HepG2 (cell line): ENCODE results near the gene PTPN2. TPM values are rescaled to one million over a fixed set of nuclear protein-coding genes. Genes with fewer than 3 reads are reported as not detected.

ENCODE experiments used
- ATAC-seq: fragments of 200-7000 bp; cut with Tn5 transposase; 3 replicates; pipeline ENCODE4 v1.9.1; 2020; ENCODE audit warnings: mild to moderate bottlenecking, moderate library complexity
- BruUV-seq: library from RNA; stranded (reverse); fragments of 400-500 nt; replicated peaks from 2 replicates; lab custom pipeline; 2021; lab: Mats Ljungman, UMichigan
- CTCF ChIA-PET: fragments of 300-600 bp; formaldehyde crosslinking; extraction: SDS; loops from one replicate; lab custom pipeline; 2021; ENCODE audit warnings: low total read pairs, inconsistent platforms, low intra/inter-chr PET ratio; lab: Yijun Ruan, JAX
- POLR2A ChIA-PET: fragments of 350-600 bp; sonication (Branson Sonifier 250); formaldehyde crosslinking; loops from one replicate; lab custom pipeline; 2020; ENCODE audit warnings: antibody characterized with exemption, inconsistent platforms; lab: Yijun Ruan, JAX
- DNase-seq: peaks from one replicate; pipeline ENCODE4 v3.0.0-alpha.2; 2015; ENCODE audit warnings: low spot score
- FAIRE-seq: peaks from 3 replicates; lab custom pipeline; 2011; peaks lifted over from hg19 to GRCh38; lab: Jason Lieb, UNC
- H2AFZ ChIP-seq: one replicate; pipeline ENCODE4 v1.6.1; 2011; ENCODE audit warnings: low read length, inconsistent platforms
- H3K27ac ChIP-seq: fragments of 300-600 bp; 3 replicates; pipeline ENCODE4 v1.8.0; 2011; ENCODE audit warnings: mixed run types, mild to moderate bottlenecking, mixed read lengths, low read length, inconsistent platforms; ENCODE audit not compliant: insufficient read depth; ENCODE audit errors: extremely low read length
- H3K27me3 ChIP-seq, 2 experiments: fragments of 200-600 bp in 1 of 2; 2 replicates in 1 of 2; 3 replicates in 1 of 2; pipeline versions ENCODE4 v1.6.0 to v1.8.0; 2011; ENCODE audit warnings: low read length in 2 of 2, mild to moderate bottlenecking in 2 of 2, moderate library complexity in 2 of 2, inconsistent platforms in 1 of 2; ENCODE audit not compliant: insufficient read depth in 2 of 2, control insufficient read depth in 1 of 2
- H3K36me3 ChIP-seq, 2 experiments: fragments of 200-600 bp in 1 of 2; replicated peaks in 1 of 2; 2 replicates in 1 of 2; 3 replicates in 1 of 2; pipeline versions ENCODE4 v1.5.1 to v1.8.0; 2011; ENCODE audit warnings: low read length in 2 of 2, inconsistent platforms in 1 of 2; ENCODE audit not compliant: insufficient read depth in 2 of 2, control insufficient read depth in 1 of 2
- H3K4me1 ChIP-seq: 2 replicates; pipeline ENCODE4 v1.5.1; 2012; ENCODE audit warnings: low read length, inconsistent platforms; ENCODE audit not compliant: insufficient read depth
- H3K4me2 ChIP-seq: 2 replicates; pipeline ENCODE4 v1.6.0; 2011; ENCODE audit warnings: low read depth, low read length, inconsistent platforms
- H3K4me3 ChIP-seq, 3 experiments: fragments of 200-600 bp in 1 of 3; sonication (generic), shearing (Covaris generic) in 1 of 3; replicated peaks in 1 of 3; 2 replicates each; pipeline ENCODE4 v1.5.1; 2011 to 2016; ENCODE audit warnings: low read length in 3 of 3, inconsistent platforms in 2 of 3, low read depth in 2 of 3, mild to moderate bottlenecking in 2 of 3, control low read depth in 1 of 3, mixed read lengths in 1 of 3; ENCODE audit not compliant: insufficient read depth in 1 of 3
- H3K79me2 ChIP-seq: one replicate; pipeline ENCODE4 v1.6.1; 2011; ENCODE audit warnings: low read length, inconsistent platforms; ENCODE audit not compliant: insufficient read depth
- H3K9ac ChIP-seq: 2 replicates; pipeline ENCODE4 v1.6.0; 2011; ENCODE audit warnings: mild to moderate bottlenecking, low read depth, low read length, inconsistent platforms; ENCODE audit not compliant: insufficient read depth
- H3K9me3 ChIP-seq: 2 replicates; pipeline ENCODE4 v1.5.1; 2012; ENCODE audit warnings: mild to moderate bottlenecking, low read length
- H4K20me1 ChIP-seq: 2 replicates; pipeline ENCODE4 v1.6.0; 2011; ENCODE audit warnings: inconsistent platforms, mild to moderate bottlenecking, low read length, moderate library complexity; ENCODE audit not compliant: insufficient read depth
- ATF7-NPFF ChIP-seq: sonication (generic); formaldehyde crosslinking; IDR thresholded peaks from 2 replicates; pipeline ENCODE4 v1.8.1; 2023; ENCODE audit warnings: mild to moderate bottlenecking, low read depth, missing genetic modification reagents, moderate library complexity
- EEA1 ChIP-seq: sonication (generic); formaldehyde crosslinking; IDR thresholded peaks from 2 replicates; pipeline ENCODE4 v1.5.1; 2020; ENCODE audit warnings: mild to moderate bottlenecking, missing genetic modification reagents, borderline replicate concordance
- HNF1A ChIP-seq, 2 experiments: sonication (generic) in 1 of 2; formaldehyde crosslinking in 1 of 2; IDR thresholded peaks; 2 replicates each; pipeline versions ENCODE4 v1.4.0 to v1.6.1; 2016 to 2020; ENCODE audit warnings: borderline replicate concordance in 1 of 2, low read depth in 1 of 2, mild to moderate bottlenecking in 1 of 2, missing genetic modification reagents in 1 of 2
- RFX3 ChIP-seq: IDR thresholded peaks from 2 replicates; pipeline ENCODE4 v1.6.1; 2016; ENCODE audit warnings: missing biosample characterization, missing genetic modification reagents
- SIX1 ChIP-seq: sonication (generic); formaldehyde crosslinking; IDR thresholded peaks from 2 replicates; pipeline ENCODE4 v1.4.0; 2020; ENCODE audit warnings: missing genetic modification reagents, borderline replicate concordance
- SMYD3 ChIP-seq: sonication (generic); formaldehyde crosslinking; IDR thresholded peaks from 2 replicates; pipeline ENCODE4 v1.8.1; 2023; ENCODE audit warnings: mild to moderate bottlenecking, missing genetic modification reagents
- SPEN ChIP-seq: sonication (generic); formaldehyde crosslinking; IDR thresholded peaks from 2 replicates; pipeline ENCODE4 v1.5.1; 2020; ENCODE audit warnings: low read depth, mild to moderate bottlenecking, missing genetic modification reagents
- ZFYVE20 ChIP-seq: sonication (generic); formaldehyde crosslinking; IDR thresholded peaks from 2 replicates; pipeline ENCODE4 v1.8.0; 2023; ENCODE audit warnings: low read depth, mild to moderate bottlenecking, moderate library complexity, missing genetic modification reagents, borderline replicate concordance
- ZNF430 ChIP-seq: sonication (generic); formaldehyde crosslinking; IDR thresholded peaks from 2 replicates; pipeline ENCODE4 v1.9.0; 2021; ENCODE audit warnings: mild to moderate bottlenecking, missing genetic modification reagents
- ZNF468 ChIP-seq: sonication (generic); formaldehyde crosslinking; IDR thresholded peaks from 2 replicates; pipeline ENCODE4 v1.8.0; 2022; ENCODE audit warnings: mild to moderate bottlenecking, moderate library complexity, missing genetic modification reagents
- ZNF687 ChIP-seq: sonication (generic); formaldehyde crosslinking; IDR thresholded peaks from 2 replicates; pipeline ENCODE4 v1.5.1; 2020; ENCODE audit warnings: mild to moderate bottlenecking, missing genetic modification reagents, moderate library complexity
- ZNF710 ChIP-seq: sonication (generic); formaldehyde crosslinking; IDR thresholded peaks from 2 replicates; pipeline ENCODE4 v1.5.0; 2020; ENCODE audit warnings: mild to moderate bottlenecking, missing genetic modification reagents, borderline replicate concordance
- WGBS: methylation state at CpG from one replicate; pipeline ENCODE4 v1.1.6; 2017; ENCODE audit warnings: low lambda C conversion rate; 5-methylcytosine and 5-hydroxymethylcytosine counted together
- in situ Hi-C: cut with HindIII; loops from 2 replicates; pipeline ENCODE4 v1.10.0; 2017; ENCODE audit warnings: low pct_unique_long_range_greater_than_20kb; ENCODE audit not compliant: extremely low pct_ligation_motif_present
- intact Hi-C: fragments of 100-400 bp; cut with micrococcal nuclease; formaldehyde crosslinking; loops from one replicate; pipeline ENCODE4 v1.10.0; 2022; ENCODE audit not compliant: unreplicated experiment
- polyA plus RNA-seq, 8 experiments: library from polyadenylated mRNA; depleted of rRNA in 3 of 8; stranded (reverse) in 7 of 8; unstranded in 1 of 8; fragments of >200 nt; fragmentation: Illumina TruSeq in 4 of 8; extraction: Trizol in 4 of 8; gene quantifications; 2 replicates each; pipeline versions ENCODE4 v1.2.1 to v1.2.3, GENCODE V29; 2011 to 2016; ENCODE audit warnings: low read depth in 4 of 8, missing spikeins in 1 of 8, mixed read lengths in 1 of 8; ENCODE audit not compliant: insufficient read depth in 1 of 8
- total RNA-seq, 5 experiments: library from RNA; depleted of rRNA; stranded (reverse); fragments of >200 nt; fragmentation: Illumina TruSeq; extraction: Trizol; gene quantifications; 2 replicates each; pipeline ENCODE4 v1.2.3, GENCODE V29; 2016; ENCODE audit warnings: low read depth in 1 of 5

The PTPN2 gene
- total and polyA plus RNA-seq, 2 of the 13 experiments (the other 11 are each of a cell fraction or from before 2014, with no cell fraction given): 24.9 to 41.5 TPM

- ATAC-seq: no peak
- ChIA-PET CTCF (no interaction called here), POLR2A (no interaction called here)
- H3K4me3 ChIP-seq: no peak overlapping the region
- intact Hi-C loops: no loop called here
- no peak overlapping the region for H3K9ac ChIP-seq
- FAIRE-seq: no peak
- no peak overlapping the region for H3K27ac ChIP-seq
- in situ Hi-C loops: no loop called here
- no peak overlapping the region for H3K4me2 ChIP-seq
- no peak overlapping the region for H2AFZ ChIP-seq
- BruUV-seq: no TSS peak
- WGBS: 100% methylated on average over 3 of the region's 4 CpGs
- H3K9me3 ChIP-seq: peaks cover 17% of the 10 kb centered on the region; the same call in 1 of the 2 replicates
- H3K4me1 ChIP-seq: no peaks in the 10 kb centered on the region
- no peak for DNase-seq
- H4K20me1 ChIP-seq: no peaks in the 10 kb centered on the region
- no peaks in the 10 kb centered on the region for H3K79me2 ChIP-seq
- peaks cover 11 to 46% of the 10 kb centered on the region in 2 experiments for H3K36me3 ChIP-seq
- H3K27me3 ChIP-seq: no peaks in the 10 kb centered on the region
- TF ChIP-seq SIX1 (CRISPR knock-in tag) (no peak), ZNF468 (CRISPR knock-in tag) (no peak), EEA1 (no peak), RFX3 (CRISPR knock-in tag) (no peak), HNF1A (IDR thresholded peaks at IDR 0.05; ENCODE audit: low read depth) (no peak), HNF1A (CRISPR knock-in tag; IDR thresholded peaks at IDR 0.05; ENCODE audit: borderline replicate concordance) (no peak), SMYD3 (CRISPR knock-in tag) (no peak), ATF7-NPFF (CRISPR knock-in tag) (no peak), ZNF687 (CRISPR knock-in tag) (no peak), ZNF430 (CRISPR knock-in tag) (no peak), ZFYVE20 (CRISPR knock-in tag) (no peak), SPEN (CRISPR knock-in tag) (no peak), ZNF710 (CRISPR knock-in tag) (no peak)
Measured at GRCh38 chr18:12828116-12829051, 55.7 kb downstream of the PTPN2 start.
